Adrenal gland (tissue), 12 donors: Measurements from ENCODE around the gene VAMP1. TPM values are rescaled to one million over a fixed set of nuclear protein-coding genes. Genes with fewer than 3 reads are reported as not detected.

ENCODE experiments used
- DNase-seq, 7 donors: peaks; one replicate each; pipeline ENCODE4 v3.0.0-alpha.2; 2019 to 2020
- H3K27ac ChIP-seq, 5 donors: fragments of 200-600 bp; sonication (generic) in 4 of 5; 1 replicate in 3 of 5; 2 replicates in 2 of 5; pipeline versions ENCODE4 v1.5.1 to v1.8.0; 2016 to 2020; ENCODE audit warnings: mild to moderate bottlenecking in 1 of 5
- H3K27me3 ChIP-seq: fragments of 200-600 bp; 2 replicates; pipeline ENCODE4 v1.8.0; 2021
- H3K36me3 ChIP-seq, 2 donors: fragments of 200-600 bp; replicated peaks in 1 of 2; 1 replicate in 1 of 2; 2 replicates in 1 of 2; pipeline versions ENCODE4 v1.5.1 to v1.8.0; 2018 to 2022
- H3K4me1 ChIP-seq, 2 donors: fragments of 200-600 bp; replicated peaks in 1 of 2; 1 replicate in 1 of 2; 2 replicates in 1 of 2; pipeline versions ENCODE4 v1.5.1 to v1.8.0; 2018 to 2021
- H3K4me3 ChIP-seq, 4 donors: fragments of 200-600 bp; sonication (generic) in 3 of 4; one replicate each; pipeline ENCODE4 v1.5.1; 2016 to 2018
- H3K9me3 ChIP-seq, 3 donors: fragments of 200-600 bp; sonication (generic) in 1 of 3; replicated peaks in 1 of 3; 1 replicate in 2 of 3; 2 replicates in 1 of 3; pipeline versions ENCODE4 v1.5.1 to v1.8.0; 2016 to 2021
- POLR2A ChIP-seq, 2 donors: fragments of 450-650 bp; IDR thresholded peaks; one replicate each; pipeline ENCODE4 v1.6.1; 2017; ENCODE audit warnings: antibody characterized with exemption in 2 of 2, mild to moderate bottlenecking in 2 of 2, moderate library complexity in 1 of 2
- WGBS, 4 donors: extraction: QIAGEN DNeasy Blood & Tissue Kit in 2 of 4; methylation state at CpG; one replicate each; pipeline versions ENCODE4 v1.1.5 to v1.1.7; 2013 to 2017; 5-methylcytosine and 5-hydroxymethylcytosine counted together
- intact Hi-C, 2 donors: fragments of 100-400 bp; cut with DNase I; formaldehyde crosslinking; loops; one replicate each; pipeline versions ENCODE4 v1.14.1 to v1.15.0; 2022 to 2023
- polyA plus RNA-seq, 3 donors: library from polyadenylated mRNA; stranded (reverse); fragments of 200-250 nt in 2 of 3; fragments of 350-450 nt in 1 of 3; fragmentation: Illumina TruSeq in 1 of 3; extraction: RNeasy Lipid Tissue Mini Kit (QIAGEN cat#74804) in 1 of 3; gene quantifications; one replicate each; pipeline ENCODE4 v1.2.3, GENCODE V29; 2013 to 2014
- total RNA-seq, 9 donors: library from RNA; depleted of rRNA in 4 of 9; stranded (reverse); fragments of >200 nt in 4 of 9; fragments of 120-200 nt in 1 of 9; fragmentation: NEBNext Ultra II Directional in 1 of 9; extraction: Animal tissue kit (Norgen Biotek cat#: 25700) in 1 of 9; gene quantifications; one replicate each; pipeline versions ENCODE4 v1.1.0 to v1.2.4, GENCODE V29; 2013 to 2023
- TF ChIP-seq, protein P1 (sequence below), 6 experiments: fragments of 450-650 bp in 4 of 6; fragments of 200-600 bp in 2 of 6; sonication (generic) in 1 of 6; IDR thresholded peaks; 1 replicate in 5 of 6; 2 replicates in 1 of 6; pipeline versions ENCODE4 v1.5.1 to v1.8.0; 2016 to 2021; ENCODE audit warnings: antibody characterized with exemption in 6 of 6, mild to moderate bottlenecking in 2 of 6, moderate library complexity in 1 of 6
- donor health status: healthy with polysubstance abuse.
- donor health status: Bipolar disorder and iron deficiency.
- donor health status: DM: yes; HTN: yes; CAD: no.
- donor health status: DM: no; HTN: no; CAD: no.
- donor health status: DM: no; HTN: no; CAD: no.
- donor health status: DM: yes; HTN: yes; CAD: no.

Gene VAMP1
- total and polyA plus RNA-seq, 12 donors: 2.8 to 26.7 (median 9.1) TPM

GRCh38 chr12:6472491-6472890, 2.0 kb upstream of the VAMP1 start:
- Histone ChIP-seq H3K27me3 (no peaks in the 10 kb centered on the region), H3K4me3 (no peak overlapping the region), H3K27ac (no peak overlapping the region), H3K36me3 (no peaks in the 10 kb centered on the region), H3K4me1 (peaks cover 19 to 27% of the 10 kb centered on the region in 2 donors), H3K9me3 (no peaks in the 10 kb centered on the region)
- intact Hi-C loops: no loop called here
- TF ChIP-seq, protein P1, sequence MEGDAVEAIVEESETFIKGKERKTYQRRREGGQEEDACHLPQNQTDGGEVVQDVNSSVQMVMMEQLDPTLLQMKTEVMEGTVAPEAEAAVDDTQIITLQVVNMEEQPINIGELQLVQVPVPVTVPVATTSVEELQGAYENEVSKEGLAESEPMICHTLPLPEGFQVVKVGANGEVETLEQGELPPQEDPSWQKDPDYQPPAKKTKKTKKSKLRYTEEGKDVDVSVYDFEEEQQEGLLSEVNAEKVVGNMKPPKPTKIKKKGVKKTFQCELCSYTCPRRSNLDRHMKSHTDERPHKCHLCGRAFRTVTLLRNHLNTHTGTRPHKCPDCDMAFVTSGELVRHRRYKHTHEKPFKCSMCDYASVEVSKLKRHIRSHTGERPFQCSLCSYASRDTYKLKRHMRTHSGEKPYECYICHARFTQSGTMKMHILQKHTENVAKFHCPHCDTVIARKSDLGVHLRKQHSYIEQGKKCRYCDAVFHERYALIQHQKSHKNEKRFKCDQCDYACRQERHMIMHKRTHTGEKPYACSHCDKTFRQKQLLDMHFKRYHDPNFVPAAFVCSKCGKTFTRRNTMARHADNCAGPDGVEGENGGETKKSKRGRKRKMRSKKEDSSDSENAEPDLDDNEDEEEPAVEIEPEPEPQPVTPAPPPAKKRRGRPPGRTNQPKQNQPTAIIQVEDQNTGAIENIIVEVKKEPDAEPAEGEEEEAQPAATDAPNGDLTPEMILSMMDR (IDR thresholded peaks at IDR 0.05): no peak
- TF ChIP-seq POLR2A (IDR thresholded peaks at IDR 0.05): no peak
- 76 to 83% (median 79%) methylated on average over 11 of the region's 11 CpGs for WGBS, 4 donors
- no peak for DNase-seq

GRCh38 chr12:6471989-6472360, 1.5 kb upstream of the VAMP1 start:
- H3K4me3 ChIP-seq: no peak overlapping the region
- WGBS, 4 donors: 79 to 96% (median 84%) methylated on average over 1 of the region's 1 CpG
- no peak for DNase-seq
- H3K4me1 ChIP-seq: peaks cover 19 to 27% of the 10 kb centered on the region in 2 donors
- H3K27me3 ChIP-seq: no peaks in the 10 kb centered on the region
- no peaks in the 10 kb centered on the region for H3K36me3 ChIP-seq
- intact Hi-C loops: no loop called here
- no peak overlapping the region for H3K27ac ChIP-seq
- no peaks in the 10 kb centered on the region for H3K9me3 ChIP-seq
- TF ChIP-seq POLR2A (IDR thresholded peaks at IDR 0.05): no peak
- TF ChIP-seq, protein P1 (IDR thresholded peaks at IDR 0.05): no peak

DNA sequence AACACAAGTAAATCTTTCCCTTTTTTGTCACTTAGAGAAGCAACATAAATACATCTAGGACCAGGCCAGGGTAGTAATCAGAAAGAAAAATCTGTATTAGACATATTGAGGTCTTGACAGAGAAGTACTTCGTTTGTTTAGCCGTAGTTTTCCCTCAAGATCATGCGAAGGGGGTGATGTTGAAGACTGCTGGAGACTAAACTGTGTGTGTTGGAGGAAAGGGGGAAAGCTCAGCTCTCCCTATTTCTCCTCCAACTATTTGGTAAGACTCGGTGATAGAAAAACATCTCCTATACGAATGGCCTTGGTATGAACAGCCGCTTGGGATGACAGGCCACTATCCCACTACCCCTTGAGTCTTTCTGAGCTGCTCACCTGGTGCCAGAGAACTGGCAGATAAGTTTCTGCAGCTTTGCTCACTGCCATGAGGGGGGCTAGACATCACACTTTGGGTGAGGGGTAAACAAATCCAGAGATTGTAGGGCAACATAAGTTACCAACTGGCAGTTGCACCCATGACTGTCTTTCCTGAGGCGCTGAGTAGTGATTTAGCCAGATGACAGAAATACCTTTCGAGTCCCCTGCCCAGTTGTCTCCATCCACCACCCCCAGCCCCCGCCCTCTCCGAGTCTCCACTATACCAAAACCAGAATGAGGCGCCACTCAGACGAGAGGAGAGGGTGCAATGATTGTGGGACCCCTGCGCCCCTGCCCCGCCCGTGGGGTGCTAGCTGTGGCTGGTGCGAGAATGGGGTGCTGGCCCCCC, 685 bp downstream of the VAMP1 start:
- Histone ChIP-seq H3K27ac (peak overlapping the region in 4 of 5 donors; percentile 77 to 90 (median 86)), H3K36me3 (peaks cover 0 to 13% of the 10 kb centered on the region in 2 donors), H3K27me3 (no peaks in the 10 kb centered on the region), H3K4me3 (peak overlapping the region; percentile 36 to 96 (median 66)), H3K9me3 (no peaks in the 10 kb centered on the region), H3K4me1 (peaks cover 19 to 27% of the 10 kb centered on the region in 2 donors)
- intact Hi-C loops: loop anchor here (5.0 to 10.0 kb wide), 2 partner anchors 137 to 145 kb away; no protein-coding TSS in a partner anchor
- DNase-seq: no peak
- TF ChIP-seq, protein P1 (IDR thresholded peaks at IDR 0.05): no peak
- no peak for TF ChIP-seq POLR2A (IDR thresholded peaks at IDR 0.05)
- 22 to 41% (median 28%) methylated on average over 8 to 16 of the region's 16 CpGs for WGBS, 4 donors

DNA sequence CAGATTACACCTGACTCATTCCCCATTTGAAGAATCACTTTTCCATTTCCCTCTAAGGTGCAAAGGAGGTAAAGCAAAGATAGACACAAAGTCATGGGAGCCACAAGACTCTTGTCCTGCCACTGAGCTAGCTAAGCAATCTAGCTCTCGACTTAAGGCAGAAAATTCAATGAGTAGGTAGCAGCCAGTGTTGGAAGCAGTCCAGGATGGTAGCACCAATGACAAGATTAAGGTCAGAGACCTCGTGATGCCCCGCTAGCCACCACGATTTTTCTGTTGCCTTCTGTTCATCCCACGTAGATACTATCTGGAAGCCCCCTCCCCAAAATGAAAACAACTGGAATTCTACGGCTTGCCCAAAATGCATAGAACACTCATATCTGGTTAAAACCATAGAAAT, 1.4 kb downstream of the VAMP1 start:
- peak; percentile 46 to 80 (median 76) for DNase-seq
- Histone ChIP-seq H3K36me3 (peaks cover 0 to 20% of the 10 kb centered on the region in 2 donors), H3K4me3 (peak overlapping the region in 2 of 4 donors; percentile 61 to 96), H3K9me3 (no peaks in the 10 kb centered on the region), H3K27ac (peak overlapping the region in 3 of 5 donors; percentile 8 to 90 (median 77)), H3K4me1 (peaks cover 19 to 27% of the 10 kb centered on the region in 2 donors), H3K27me3 (no peaks in the 10 kb centered on the region)
- intact Hi-C loops: loop anchor here (5.0 to 10.0 kb wide), 2 partner anchors 137 to 144 kb away; no protein-coding TSS in a partner anchor
- TF ChIP-seq, protein P1 (IDR thresholded peaks at IDR 0.05): no peak
- TF ChIP-seq POLR2A (IDR thresholded peaks at IDR 0.05): no peak
- WGBS, 4 donors: 42 to 56% (median 46%) methylated on average over 6 of the region's 6 CpGs
